Adipose tissue (tissue), 3 donors: ENCODE results near the gene KRTAP2-3. TPM values are rescaled to one million over a fixed set of nuclear protein-coding genes. Genes with fewer than 3 reads are reported as not detected.

ENCODE experiments used
- H3K27ac ChIP-seq: one replicate; pipeline ENCODE4 v1.5.1; 2013; ENCODE audit warnings: low read depth, low read length
- WGBS, 3 donors: extraction: QIAGEN DNeasy Blood & Tissue Kit; methylation state at CpG; one replicate each; pipeline ENCODE4 v1.1.7; 2013; 5-methylcytosine and 5-hydroxymethylcytosine counted together
- polyA plus RNA-seq, 3 donors: library from polyadenylated mRNA; stranded (reverse); fragments of 200-250 nt; gene quantifications; one replicate each; pipeline ENCODE4 v1.2.3, GENCODE V29; 2013
- donor health status: healthy with polysubstance abuse.
- donor health status: Bipolar disorder and iron deficiency.
- donor health status: healthy.

KRTAP2-3 gene
- polyA plus RNA-seq, 3 donors = not detected

DNA sequence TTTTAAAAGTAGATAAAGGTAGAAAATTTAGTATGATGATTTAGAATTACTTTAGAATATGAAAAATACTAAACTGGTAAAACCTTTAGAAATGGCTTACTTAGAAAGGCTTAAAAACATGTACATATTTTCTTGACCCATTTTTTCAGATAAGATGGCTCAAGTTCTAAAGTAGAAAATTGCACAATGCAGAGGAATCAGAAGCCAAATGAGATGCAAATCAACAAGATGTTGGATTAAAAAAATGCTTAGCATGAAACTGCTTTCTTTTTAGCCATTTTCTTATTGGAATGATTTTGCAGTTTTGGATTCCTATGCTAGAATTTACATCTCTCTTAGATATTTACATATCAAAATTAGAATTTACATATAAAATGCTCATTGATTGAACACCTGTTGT, 49.5 kb downstream of the KRTAP2-3 start:
- no peak overlapping the region for H3K27ac ChIP-seq

DNA sequence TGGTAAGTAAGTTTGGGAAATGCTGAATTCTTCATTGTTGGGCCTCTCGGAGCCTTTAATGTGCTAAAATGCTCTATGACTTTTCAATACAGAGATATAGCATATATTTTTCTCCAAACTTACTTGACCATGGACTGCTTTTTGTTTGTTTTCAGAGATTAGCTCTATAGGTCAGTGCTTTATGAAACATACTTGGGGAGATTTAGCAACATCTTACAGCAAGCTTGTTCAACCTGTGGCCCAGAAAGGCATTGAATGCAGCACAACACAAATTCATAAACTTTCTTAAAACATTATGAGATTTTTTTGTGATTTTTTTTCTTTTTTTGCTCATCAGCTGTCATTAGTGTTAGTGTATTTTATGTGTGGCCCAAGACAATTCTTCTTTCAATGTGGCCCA, 50.0 kb downstream of the KRTAP2-3 start:
- H3K27ac ChIP-seq = no peak overlapping the region
- 84 to 100% (median 92%) methylated on average over 1 of the region's 1 CpG for WGBS, 3 donors

DNA sequence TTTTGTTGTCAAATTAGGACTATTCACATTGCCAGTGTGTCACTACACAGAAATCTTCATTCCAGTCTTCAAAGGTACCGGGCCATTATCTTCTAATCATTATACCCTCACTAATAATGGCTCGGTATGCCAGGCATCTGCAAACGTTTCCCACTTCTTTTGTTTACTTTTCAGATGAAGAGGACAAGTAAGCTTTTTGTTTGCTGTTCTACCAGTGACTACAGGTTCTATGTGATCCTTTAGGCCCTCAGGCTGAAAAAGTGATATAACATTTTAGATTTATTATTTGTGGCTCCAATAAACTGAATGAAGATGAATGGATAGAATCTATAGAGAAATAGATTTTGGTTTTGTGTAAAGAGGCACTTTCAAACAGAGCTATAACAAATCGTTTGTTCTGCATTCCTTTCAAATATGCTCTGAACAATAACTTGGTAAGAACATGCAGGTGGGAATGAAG, 50.6 kb downstream of the KRTAP2-3 start:
- H3K27ac ChIP-seq = no peak overlapping the region
- WGBS, 3 donors = 32 to 74% (median 62%) methylated on average over 4 of the region's 4 CpGs

Other genes starting within 250 kb of the KRTAP2-3 start
- gene KRT10, start 237.5 kb downstream of the KRTAP2-3 start, polyA plus RNA-seq = 10 to 100 TPM; 18.1 to 46.3 (median 35.0) TPM
- gene KRT12, start 192.9 kb downstream of the KRTAP2-3 start, polyA plus RNA-seq = not detected
- gene KRT20, start 174.9 kb downstream of the KRTAP2-3 start, polyA plus RNA-seq = 1 to 10 TPM in 1 of 3 donors, under 1 TPM in 2; 0.03 to 6.9 (median 0.22) TPM
- gene KRT23, start 122.5 kb downstream of the KRTAP2-3 start, polyA plus RNA-seq = 1 to 10 TPM in 1 of 3 donors, under 1 TPM in 2; 0.61 to 1.8 (median 0.89) TPM
- under 1 TPM in 1 of 3 donors, not detected in 2; 0.06 TPM for gene KRT39, start 93.2 kb downstream of the KRTAP2-3 start, polyA plus RNA-seq
- under 1 TPM in 1 of 3 donors, not detected in 2; 0.15 TPM for gene KRT40, start 75.8 kb downstream of the KRTAP2-3 start, polyA plus RNA-seq
- gene KRTAP3-3, start 66.0 kb downstream of the KRTAP2-3 start, polyA plus RNA-seq = not detected
- gene KRTAP3-2, start 60.2 kb downstream of the KRTAP2-3 start, polyA plus RNA-seq = not detected
- not detected for gene KRTAP3-1, start 51.0 kb downstream of the KRTAP2-3 start, polyA plus RNA-seq
- under 1 TPM in 1 of 3 donors, not detected in 2; 0.07 TPM for gene KRTAP1-5, start 32.9 kb downstream of the KRTAP2-3 start, polyA plus RNA-seq
- not detected for gene KRTAP1-4, start 29.9 kb downstream of the KRTAP2-3 start, polyA plus RNA-seq
- gene KRTAP1-3, start 25.2 kb downstream of the KRTAP2-3 start, polyA plus RNA-seq = not detected
- gene KRTAP1-1, start 18.7 kb downstream of the KRTAP2-3 start, polyA plus RNA-seq = not detected
- gene KRTAP2-1, start 12.8 kb downstream of the KRTAP2-3 start, polyA plus RNA-seq = not detected
- not detected for gene KRTAP2-2, start 4.9 kb downstream of the KRTAP2-3 start, polyA plus RNA-seq
- not detected for gene KRTAP2-4, start 5.8 kb upstream of the KRTAP2-3 start, polyA plus RNA-seq
- not detected for gene KRTAP4-7, start 24.0 kb upstream of the KRTAP2-3 start, polyA plus RNA-seq
- gene KRTAP4-8, start 38.0 kb upstream of the KRTAP2-3 start, polyA plus RNA-seq = not detected
- not detected for gene KRTAP4-16, start 42.1 kb upstream of the KRTAP2-3 start, polyA plus RNA-seq
- not detected for gene KRTAP4-9, start 45.3 kb upstream of the KRTAP2-3 start, polyA plus RNA-seq
- gene KRTAP4-11, start 58.3 kb upstream of the KRTAP2-3 start, polyA plus RNA-seq = not detected
- not detected for gene KRTAP4-12, start 64.1 kb upstream of the KRTAP2-3 start, polyA plus RNA-seq
- not detected for gene KRTAP4-6, start 80.4 kb upstream of the KRTAP2-3 start, polyA plus RNA-seq
- gene KRTAP4-5, start 89.7 kb upstream of the KRTAP2-3 start, polyA plus RNA-seq = not detected
- gene KRTAP4-4, start 100.6 kb upstream of the KRTAP2-3 start, polyA plus RNA-seq = not detected
- gene KRTAP4-3, start 108.1 kb upstream of the KRTAP2-3 start, polyA plus RNA-seq = not detected
- gene KRTAP4-2, start 118.1 kb upstream of the KRTAP2-3 start, polyA plus RNA-seq = not detected
- gene KRTAP4-1, start 124.8 kb upstream of the KRTAP2-3 start, polyA plus RNA-seq = not detected
- gene KRTAP9-1, start 129.8 kb upstream of the KRTAP2-3 start, polyA plus RNA-seq = not detected
- not detected for gene KRTAP9-2, start 166.5 kb upstream of the KRTAP2-3 start, polyA plus RNA-seq
- gene KRTAP9-3, start 172.3 kb upstream of the KRTAP2-3 start, polyA plus RNA-seq = not detected
- not detected for gene KRTAP9-8, start 177.9 kb upstream of the KRTAP2-3 start, polyA plus RNA-seq
- not detected for gene KRTAP9-4, start 189.6 kb upstream of the KRTAP2-3 start, polyA plus RNA-seq
- not detected for gene KRTAP9-9, start 195.3 kb upstream of the KRTAP2-3 start, polyA plus RNA-seq
- gene KRTAP9-6, start 205.3 kb upstream of the KRTAP2-3 start, polyA plus RNA-seq = not detected
- not detected for gene KRTAP9-7, start 215.6 kb upstream of the KRTAP2-3 start, polyA plus RNA-seq
- not detected for gene KRTAP29-1, start 242.7 kb upstream of the KRTAP2-3 start, polyA plus RNA-seq
- not detected for gene KRTAP16-1, start 249.2 kb upstream of the KRTAP2-3 start, polyA plus RNA-seq